Activated CD4-positive, alpha-beta memory T cell treated with anti-CD3 and anti-CD28 coated beads, Interleukin-2, amount 10 ng/mL, durations not matched to agents 7 days and 5 days (primary cell): Measurements from ENCODE around the gene FKBP4. TPM values are rescaled to one million over a fixed set of nuclear protein-coding genes. Genes with fewer than 3 reads are reported as not detected.
A peak's percentile ranks its signal among the peaks of the same experiment; 100 is the strongest.
"Not testable (repeated sequence)": the region's sequence is repeated elsewhere in the genome, so short reads cannot be mapped to it uniquely, and the experiment has no call there.

ENCODE experiments used
- CTCF ChIA-PET: fragments of 350-600 bp; sonication (Branson Sonifier 250); formaldehyde crosslinking; loops from one replicate; lab custom pipeline; 2021; ENCODE audit warnings: antibody characterized with exemption, inconsistent platforms; lab: Charles Lee
- POLR2A ChIA-PET: fragments of 350-600 bp; sonication (Branson Sonifier 250); formaldehyde crosslinking; loops from one replicate; lab custom pipeline; 2021; ENCODE audit warnings: antibody characterized with exemption; lab: Charles Lee
- DNase-seq: peaks from one replicate; pipeline ENCODE4 v3.0.0-alpha.2; 2020
- H3K27ac Mint-ChIP-seq: one replicate; pipeline ENCODE4 v1.8.0; 2021; ENCODE audit warnings: mild to moderate bottlenecking, mixed read lengths
- H3K27me3 Mint-ChIP-seq: one replicate; pipeline ENCODE4 v1.8.0; 2021; ENCODE audit warnings: mixed read lengths
- H3K36me3 Mint-ChIP-seq: one replicate; pipeline ENCODE4 v1.8.0; 2021; ENCODE audit warnings: low read depth, mixed read lengths
- H3K4me1 Mint-ChIP-seq: one replicate; pipeline ENCODE4 v1.8.0; 2021; ENCODE audit warnings: mixed read lengths
- H3K4me3 Mint-ChIP-seq: one replicate; pipeline ENCODE4 v1.8.0; 2021; ENCODE audit warnings: mild to moderate bottlenecking, mixed read lengths
- H3K9me3 Mint-ChIP-seq: one replicate; pipeline ENCODE4 v1.8.0; 2021; ENCODE audit warnings: mixed read lengths
- total RNA-seq, 2 experiments: library from RNA; stranded (reverse); gene quantifications; one replicate each; pipeline ENCODE4 v1.2.3, GENCODE V29; 2021

Gene FKBP4
- total RNA-seq, 2 experiments from 2014 or later = 62.6 to 70.7 TPM

- no peaks in the 10 kb centered on the region for H3K4me1 Mint-ChIP-seq
- no peak overlapping the region for H3K4me3 Mint-ChIP-seq
- no peaks in the 10 kb centered on the region for H3K27me3 Mint-ChIP-seq
- POLR2A ChIA-PET = no interaction called here
- no peaks in the 10 kb centered on the region for H3K36me3 Mint-ChIP-seq
- CTCF ChIA-PET = interaction anchor here (1.2 kb wide), 1 partner anchor 18 kb away, joined by 3 read pairs; no protein-coding TSS in a partner anchor
- no peak for DNase-seq
- no peak overlapping the region for H3K27ac Mint-ChIP-seq
- H3K9me3 Mint-ChIP-seq = peaks cover 3% of the 10 kb centered on the region
Observed at GRCh38 chr12:2765608-2766007, 29.2 kb upstream of the FKBP4 start.

GRCh38 chr12:2768224-2768961 lies 26.4 kb upstream of the FKBP4 start:
- Mint-ChIP-seq H3K27ac (no peak overlapping the region), H3K9me3 (peaks cover 3% of the 10 kb centered on the region), H3K36me3 (no peaks in the 10 kb centered on the region), H3K4me1 (no peaks in the 10 kb centered on the region), H3K4me3 (no peak overlapping the region), H3K27me3 (no peaks in the 10 kb centered on the region)
- POLR2A ChIA-PET = no interaction called here
- CTCF ChIA-PET = no interaction called here
- no peak for DNase-seq

DNA sequence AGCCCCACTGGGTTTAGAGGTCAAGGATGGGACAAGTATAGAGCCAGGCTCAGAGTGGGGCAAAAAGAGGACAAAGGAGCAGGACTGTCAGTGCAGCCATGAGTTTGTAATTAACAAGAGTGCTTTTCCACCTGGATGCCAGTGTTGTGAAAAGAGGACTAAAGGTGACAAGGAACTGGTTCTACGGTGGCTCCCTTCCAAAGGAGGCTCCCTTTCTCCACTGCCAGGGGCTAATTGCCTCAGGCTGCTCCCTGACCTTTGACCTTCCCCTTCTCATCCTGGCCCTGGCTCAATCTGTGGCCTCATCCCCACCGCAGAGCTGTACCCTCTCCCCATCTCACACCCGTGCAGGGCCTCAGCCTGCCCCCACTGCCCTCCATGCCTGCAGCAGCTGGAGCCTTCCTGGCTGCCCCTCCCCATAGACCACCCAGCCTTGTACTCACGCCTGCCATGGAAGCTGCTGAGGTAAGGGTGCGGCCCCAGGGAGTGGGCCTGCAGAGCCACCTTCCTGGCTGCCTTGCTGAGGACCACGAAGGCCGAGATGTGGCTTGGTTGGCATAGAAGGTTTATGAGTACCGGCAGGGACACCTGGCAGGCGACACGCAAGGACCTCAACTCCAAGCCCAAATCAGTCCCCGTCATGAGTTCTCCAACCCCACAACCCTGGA lies 24.8 kb upstream of the FKBP4 start:
- H3K36me3 Mint-ChIP-seq = no peaks in the 10 kb centered on the region
- no peaks in the 10 kb centered on the region for H3K27me3 Mint-ChIP-seq
- no peak overlapping the region for H3K27ac Mint-ChIP-seq
- H3K9me3 Mint-ChIP-seq = peaks cover 3% of the 10 kb centered on the region
- no peak overlapping the region for H3K4me3 Mint-ChIP-seq
- H3K4me1 Mint-ChIP-seq = no peaks in the 10 kb centered on the region
- ChIA-PET CTCF (no interaction called here), POLR2A (no interaction called here)
- no peak for DNase-seq

- POLR2A ChIA-PET, H3K36me3 Mint-ChIP-seq, H3K4me1 Mint-ChIP-seq, H3K27ac Mint-ChIP-seq, H3K27me3 Mint-ChIP-seq, DNase-seq, H3K9me3 Mint-ChIP-seq, CTCF ChIA-PET, H3K4me3 Mint-ChIP-seq: not testable (repeated sequence)
Observed at GRCh38 chr12:2770544-2770943, 24.2 kb upstream of the FKBP4 start.

- DNase-seq = no peak
- ChIA-PET POLR2A (no interaction called here), CTCF (no interaction called here)
- Mint-ChIP-seq H3K36me3 (no peaks in the 10 kb centered on the region), H3K4me1 (no peaks in the 10 kb centered on the region), H3K27ac (no peak overlapping the region), H3K4me3 (no peak overlapping the region), H3K9me3 (peaks cover 3% of the 10 kb centered on the region), H3K27me3 (no peaks in the 10 kb centered on the region)
Observed at GRCh38 chr12:2772370-2772769, 22.4 kb upstream of the FKBP4 start.

DNA sequence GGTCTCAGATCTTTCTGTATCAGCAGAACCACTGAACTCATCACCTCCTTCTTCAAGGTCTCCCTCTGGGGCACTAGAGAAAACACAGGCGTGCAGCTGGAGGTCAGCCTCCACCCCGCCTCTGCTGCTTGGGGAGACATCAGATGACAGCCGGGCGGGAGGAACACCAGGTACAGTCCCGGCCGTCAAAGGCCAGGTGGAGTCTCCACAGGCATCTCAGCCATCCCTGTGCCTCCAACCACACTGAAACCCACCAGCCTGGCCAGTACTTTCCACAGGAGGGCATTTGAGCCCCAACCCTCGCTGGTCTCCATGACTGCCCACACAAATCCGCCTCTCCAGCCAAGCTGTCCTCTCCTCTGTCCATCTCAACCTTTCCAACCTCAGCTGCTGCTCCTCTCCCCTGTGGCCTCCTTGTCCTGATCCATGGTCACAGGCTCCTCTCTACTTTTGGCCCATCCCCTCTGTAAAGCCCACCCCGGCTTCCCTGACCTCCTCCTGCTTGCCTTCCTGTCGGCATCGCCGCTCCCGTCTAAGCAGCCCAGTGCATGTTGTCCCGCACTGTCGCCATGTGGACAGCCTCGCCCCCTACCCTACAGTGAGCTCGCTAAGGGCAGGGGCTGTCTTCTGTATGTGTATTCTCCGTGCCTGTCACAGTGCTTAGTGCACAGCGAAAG lies 21.4 kb upstream of the FKBP4 start:
- POLR2A ChIA-PET = no interaction called here
- Mint-ChIP-seq H3K27me3 (peaks cover 2% of the 10 kb centered on the region), H3K4me3 (no peak overlapping the region), H3K27ac (no peak overlapping the region), H3K9me3 (peaks cover 3% of the 10 kb centered on the region), H3K36me3 (no peaks in the 10 kb centered on the region), H3K4me1 (no peaks in the 10 kb centered on the region)
- no peak for DNase-seq
- CTCF ChIA-PET = no interaction called here

- CTCF ChIA-PET = no interaction called here
Observed at GRCh38 chr12:2775431-2775830, 19.3 kb upstream of the FKBP4 start.

DNA sequence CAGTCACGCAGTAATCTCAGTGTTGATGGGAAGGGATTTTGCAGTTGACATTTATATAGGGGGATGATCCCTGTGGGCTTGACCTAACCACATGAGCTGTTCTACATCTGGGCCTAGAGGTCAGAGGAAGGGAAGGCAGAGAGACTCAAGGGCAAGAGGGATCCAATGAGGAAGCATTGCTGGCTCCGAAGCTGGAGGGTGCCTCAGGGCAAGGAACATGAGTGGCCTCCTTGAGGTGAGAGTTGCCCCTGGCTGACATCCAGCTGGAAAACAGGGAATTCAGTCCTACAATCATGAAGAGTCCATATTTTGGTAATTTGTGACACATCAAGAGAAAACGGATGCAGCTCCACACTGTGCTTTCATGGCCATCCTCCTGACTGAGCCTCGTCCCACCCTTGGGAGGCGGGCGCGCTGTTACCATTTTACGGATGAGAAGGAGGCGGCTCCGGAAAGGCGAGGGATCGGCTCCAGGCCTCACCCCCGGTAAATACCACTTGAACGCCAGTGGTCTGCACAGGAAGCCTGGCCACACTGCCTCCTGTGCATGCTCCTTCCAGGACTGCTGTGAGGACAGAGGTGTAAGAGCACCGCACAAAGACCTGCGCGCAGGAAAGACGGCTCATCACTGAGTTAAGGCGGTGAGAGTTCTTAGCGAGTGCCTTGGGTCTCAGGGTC lies 18.5 kb upstream of the FKBP4 start:
- Mint-ChIP-seq H3K4me3 (no peak overlapping the region), H3K27ac (no peak overlapping the region), H3K36me3 (no peaks in the 10 kb centered on the region), H3K4me1 (no peaks in the 10 kb centered on the region), H3K9me3 (no peaks in the 10 kb centered on the region), H3K27me3 (peaks cover 2% of the 10 kb centered on the region)
- ChIA-PET POLR2A (no interaction called here), CTCF (no interaction called here)
- DNase-seq = no peak

More at GRCh38 chr12:2775431-2775830, 19.3 kb upstream of the FKBP4 start:
- H3K4me1 Mint-ChIP-seq = no peaks in the 10 kb centered on the region
- peaks cover 2% of the 10 kb centered on the region for H3K27me3 Mint-ChIP-seq
- H3K4me3 Mint-ChIP-seq = no peak overlapping the region
- DNase-seq = no peak
- no peak overlapping the region for H3K27ac Mint-ChIP-seq
- peaks cover 2% of the 10 kb centered on the region for H3K9me3 Mint-ChIP-seq
- no peaks in the 10 kb centered on the region for H3K36me3 Mint-ChIP-seq
- POLR2A ChIA-PET = no interaction called here

GRCh38 chr12:2779281-2779680 lies 15.5 kb upstream of the FKBP4 start:
- Mint-ChIP-seq H3K9me3 (no peaks in the 10 kb centered on the region), H3K4me1 (peaks cover 6% of the 10 kb centered on the region), H3K27me3 (peaks cover 15% of the 10 kb centered on the region), H3K36me3 (no peaks in the 10 kb centered on the region), H3K27ac (no peak overlapping the region), H3K4me3 (no peak overlapping the region)
- POLR2A ChIA-PET = no interaction called here
- DNase-seq = no peak
- CTCF ChIA-PET = no interaction called here

DNA sequence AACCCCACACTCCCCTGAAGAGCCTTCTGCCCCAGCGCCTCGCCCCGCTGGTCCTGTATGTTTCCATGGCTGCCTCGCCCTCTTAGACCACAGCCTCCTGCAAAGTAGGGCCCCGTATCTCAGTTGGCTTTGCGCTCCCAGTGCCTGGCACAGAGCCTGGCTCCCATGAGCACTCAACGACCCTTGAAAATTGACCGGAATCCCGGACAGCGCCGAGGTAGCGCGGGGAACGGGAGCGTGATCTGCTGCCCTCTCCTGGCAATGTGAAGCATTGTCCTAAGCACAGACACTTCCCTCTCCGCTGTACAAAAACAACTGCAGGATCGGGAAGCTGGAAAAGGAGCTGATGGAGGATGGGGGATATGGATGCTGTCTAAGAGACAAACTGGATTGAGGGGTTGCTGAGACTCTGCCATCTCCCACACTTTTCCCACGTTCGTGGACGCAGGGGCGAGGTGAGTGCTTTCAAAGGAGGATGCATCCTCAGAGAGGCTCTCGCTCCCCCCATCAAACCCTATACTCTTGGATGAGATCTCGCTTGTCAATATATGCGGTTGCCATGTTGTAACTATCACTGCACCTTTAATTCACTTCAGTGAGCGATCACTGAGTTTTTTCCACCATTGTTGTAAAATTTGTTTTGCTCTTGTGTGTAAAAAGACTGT lies 10.7 kb upstream of the FKBP4 start:
- Mint-ChIP-seq H3K9me3 (no peaks in the 10 kb centered on the region), H3K4me3 (no peak overlapping the region), H3K27me3 (peaks cover 27% of the 10 kb centered on the region), H3K4me1 (peaks cover 9% of the 10 kb centered on the region), H3K27ac (no peak overlapping the region), H3K36me3 (no peaks in the 10 kb centered on the region)
- DNase-seq = peak; percentile 44
- POLR2A ChIA-PET = interaction anchor here (1.0 to 1.5 kb wide), 4 partner anchors 12 to 101 kb away, joined by 3 to 5 read pairs (median 4); no protein-coding TSS in a partner anchor
- CTCF ChIA-PET = interaction anchor here (0.7 to 3.8 kb wide), 8 partner anchors 9 to 101 kb away, joined by 3 to 54 read pairs (median 5); partner anchors contain the start of gene FKBP4

- Mint-ChIP-seq H3K27ac (no peak overlapping the region), H3K36me3 (no peaks in the 10 kb centered on the region), H3K9me3 (no peaks in the 10 kb centered on the region), H3K4me1 (peaks cover 9% of the 10 kb centered on the region), H3K4me3 (no peak overlapping the region), H3K27me3 (peaks cover 27% of the 10 kb centered on the region)
- DNase-seq = no peak
- POLR2A ChIA-PET = interaction anchor here (1.0 kb wide), 2 partner anchors 10 to 94 kb away, joined by 3 to 4 read pairs; partner anchors contain the start of gene FKBP4
- CTCF ChIA-PET = interaction anchor here (0.6 to 3.8 kb wide), 6 partner anchors 10 to 391 kb away, joined by 4 to 54 read pairs (median 6); partner anchors contain the start of gene FKBP4
Observed at GRCh38 chr12:2785017-2785416, 9.8 kb upstream of the FKBP4 start.

DNA sequence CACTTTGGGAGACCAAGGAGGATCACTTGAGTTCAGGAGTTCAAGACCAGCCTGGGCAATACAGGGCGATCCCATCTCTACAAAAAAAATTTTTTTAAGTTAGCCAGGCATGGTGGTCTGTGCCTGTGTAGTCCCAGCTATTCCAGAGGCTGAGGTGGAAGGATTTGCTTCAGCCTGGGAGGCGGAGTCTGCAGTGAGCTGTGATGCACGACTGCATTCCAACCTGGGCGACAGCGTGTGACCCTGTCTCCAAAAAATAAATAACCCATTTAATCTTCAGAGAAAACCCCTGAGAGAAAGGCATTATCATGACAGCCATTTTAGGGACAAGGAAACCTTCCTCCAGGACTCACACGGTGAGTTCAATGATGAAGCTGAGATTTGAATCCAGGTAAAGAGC lies 3.7 kb upstream of the FKBP4 start:
- peaks cover 1% of the 10 kb centered on the region for H3K36me3 Mint-ChIP-seq
- DNase-seq = no peak
- H3K4me3 Mint-ChIP-seq = no peak overlapping the region
- H3K27ac Mint-ChIP-seq = no peak overlapping the region
- H3K4me1 Mint-ChIP-seq = peaks cover 3% of the 10 kb centered on the region
- H3K27me3 Mint-ChIP-seq = peaks cover 25% of the 10 kb centered on the region
- POLR2A ChIA-PET = interaction anchor here (1.0 to 1.9 kb wide), 3 partner anchors 19 to 100 kb away, joined by 3 read pairs; no protein-coding TSS in a partner anchor
- CTCF ChIA-PET = no interaction called here
- no peaks in the 10 kb centered on the region for H3K9me3 Mint-ChIP-seq
